GM06990 (cell line): ENCODE data around the gene ADA.
"Not testable (repeated sequence)": the region's sequence is repeated elsewhere in the genome, so short reads cannot be mapped to it uniquely, and the experiment has no call there.

Experiments used
- DNase-seq: peaks from one replicate; pipeline ENCODE4 v3.0.0-alpha.2; 2011; ENCODE audit not compliant: insufficient read length; ENCODE audit errors: extremely low read depth
- H3K27me3 ChIP-seq: replicated peaks from 2 replicates; pipeline ENCODE4 v1.6.0; 2011; ENCODE audit warnings: low read length; ENCODE audit not compliant: control insufficient read depth, insufficient read depth
- H3K36me3 ChIP-seq: 2 replicates; pipeline ENCODE4 v1.5.1; 2011; ENCODE audit warnings: low read length; ENCODE audit not compliant: control insufficient read depth, insufficient read depth
- H3K4me3 ChIP-seq: replicated peaks from 2 replicates; pipeline ENCODE4 v1.5.1; 2011; ENCODE audit warnings: low read depth, mild to moderate bottlenecking, control low read depth, low read length
- CTCF ChIP-seq: IDR thresholded peaks from 2 replicates; pipeline ENCODE4 v1.5.1; 2011; ENCODE audit warnings: low read length, control low read depth, mild to moderate bottlenecking, inconsistent platforms; ENCODE audit not compliant: insufficient read depth, poor library complexity, severe bottlenecking

Gene ADA

GRCh38 chr20:44683263-44684046, 32.0 kb upstream of the ADA start:
- TF ChIP-seq CTCF, result peak; percentile 66
- H3K36me3 ChIP-seq, result no peaks in the 10 kb centered on the region
- H3K27me3 ChIP-seq, result no peaks in the 10 kb centered on the region
- no peak for DNase-seq
- H3K4me3 ChIP-seq, result no peak overlapping the region

GRCh38 chr20:44681796-44682566, 30.5 kb upstream of the ADA start:
- H3K4me3 ChIP-seq, result no peak overlapping the region

GRCh38 chr20:44678990-44679611, 27.6 kb upstream of the ADA start:
- Histone ChIP-seq H3K4me3 (no peak overlapping the region), H3K36me3 (no peaks in the 10 kb centered on the region), H3K27me3 (no peaks in the 10 kb centered on the region)
- TF ChIP-seq CTCF, result no peak
- no peak for DNase-seq

More at GRCh38 chr20:44681796-44682566, 30.5 kb upstream of the ADA start:
- no peak for TF ChIP-seq CTCF
- no peak for DNase-seq
- Histone ChIP-seq H3K27me3 (no peaks in the 10 kb centered on the region), H3K36me3 (no peaks in the 10 kb centered on the region)

- H3K36me3 ChIP-seq, result no peaks in the 10 kb centered on the region
- TF ChIP-seq CTCF, result no peak
- DNase-seq, result no peak
- H3K4me3 ChIP-seq, result no peak overlapping the region
- H3K27me3 ChIP-seq, result no peaks in the 10 kb centered on the region
Observed at GRCh38 chr20:44678242-44678641, 26.7 kb upstream of the ADA start.

GRCh38 chr20:44672318-44672902, 20.9 kb upstream of the ADA start:
- not testable (repeated sequence) for H3K4me3 ChIP-seq, DNase-seq, H3K36me3 ChIP-seq, H3K27me3 ChIP-seq

GRCh38 chr20:44671541-44671940, 20.0 kb upstream of the ADA start:
- H3K4me3 ChIP-seq, H3K36me3 ChIP-seq, DNase-seq, H3K27me3 ChIP-seq: not testable (repeated sequence)

- DNase-seq, H3K27me3 ChIP-seq, H3K36me3 ChIP-seq, H3K4me3 ChIP-seq: not testable (repeated sequence)
Observed at GRCh38 chr20:44670851-44671250, 19.4 kb upstream of the ADA start.
